ENCODE measurements around the gene ADSL. TPM values are rescaled to one million over a fixed set of nuclear protein-coding genes. Genes with fewer than 3 reads are reported as not detected.

ADSL gene
- total RNA-seq, 4 donors from 2014 or later = 49.0 to 69.4 (median 60.1) TPM

DNA sequence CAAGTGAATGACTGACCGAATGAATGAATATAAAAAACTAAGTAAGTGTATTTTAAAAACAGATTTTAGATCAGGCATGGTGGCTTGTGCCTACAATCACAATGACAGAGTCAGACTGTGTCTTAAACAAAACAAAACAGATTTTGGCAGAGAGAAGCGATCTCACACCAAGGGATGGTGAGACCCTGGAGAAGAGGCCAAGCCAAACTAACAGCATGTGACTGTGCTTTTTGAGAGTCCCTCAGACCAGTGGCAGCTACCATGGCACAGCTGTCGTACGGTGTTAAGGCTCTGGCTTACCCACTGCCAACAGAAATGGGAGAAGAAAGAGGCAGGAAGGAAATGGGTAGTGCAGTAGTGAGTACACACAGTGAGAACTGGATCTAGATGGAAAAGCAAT is 84.7 kb downstream of the ADSL start:
- DNase-seq = peak; percentile 59 to 64
- Histone ChIP-seq H3K27me3 (no peaks in the 10 kb centered on the region), H3K36me3 (peaks cover 25 to 36% of the 10 kb centered on the region in 2 donors), H3K27ac (peak overlapping the region; percentile 19 to 71 (median 61)), H3K9me3 (no peaks in the 10 kb centered on the region), H3K4me1 (peaks cover 15 to 21% of the 10 kb centered on the region in 2 donors), H3K4me3 (replicated peaks in 1 of 3) (no peak overlapping the region)
- WGBS, 2 donors = 28 to 42% methylated on average over 4 of the region's 4 CpGs
- intact Hi-C loops (cut with DNase I) = loop anchor here (10.0 kb wide), 1 partner anchor 324 kb away; no protein-coding TSS in a partner anchor
- TF ChIP-seq POLR2A (IDR thresholded peaks at IDR 0.05) = no peak
- no peak for TF ChIP-seq CTCF (IDR thresholded peaks at IDR 0.05)

DNA sequence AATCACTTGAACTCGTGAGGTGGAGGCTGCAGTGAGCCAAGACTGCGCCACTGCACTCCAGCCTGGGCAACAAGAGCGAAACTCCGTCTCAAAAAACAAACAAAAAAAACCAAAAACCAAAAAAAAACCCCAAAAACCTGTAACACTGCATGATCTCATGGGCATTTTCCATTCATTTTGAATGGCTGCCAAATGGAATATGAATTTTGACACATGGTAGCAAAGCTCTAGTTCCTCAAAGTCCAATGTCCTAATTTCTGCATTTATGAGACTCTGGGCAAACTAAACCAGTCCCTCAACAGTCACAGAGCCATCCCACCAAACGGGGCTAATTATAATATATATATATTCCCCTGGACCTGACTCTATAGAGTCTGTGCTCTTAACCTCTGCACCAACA is 85.9 kb downstream of the ADSL start:
- Histone ChIP-seq H3K4me3 (replicated peaks in 1 of 3) (no peak overlapping the region), H3K27ac (peak overlapping the region in 1 of 3 donors; percentile 71), H3K9me3 (no peaks in the 10 kb centered on the region), H3K36me3 (peaks cover 25 to 34% of the 10 kb centered on the region in 2 donors), H3K4me1 (peaks cover 19 to 26% of the 10 kb centered on the region in 2 donors), H3K27me3 (no peaks in the 10 kb centered on the region)
- intact Hi-C loops (cut with DNase I) = loop anchor here (10.0 kb wide), 1 partner anchor 323 kb away; no protein-coding TSS in a partner anchor
- no peak for TF ChIP-seq CTCF (IDR thresholded peaks at IDR 0.05)
- TF ChIP-seq POLR2A (IDR thresholded peaks at IDR 0.05) = no peak
- WGBS, 2 donors = 90 to 92% methylated on average over 5 of the region's 5 CpGs
- no peak for DNase-seq

GRCh38 chr22:40432625-40433024 is 86.3 kb downstream of the ADSL start:
- H3K4me1 ChIP-seq = peaks cover 23 to 29% of the 10 kb centered on the region in 2 donors
- no peak for DNase-seq
- TF ChIP-seq POLR2A (IDR thresholded peaks at IDR 0.05) (no peak), CTCF (IDR thresholded peaks at IDR 0.05) (no peak)
- no peaks in the 10 kb centered on the region for H3K9me3 ChIP-seq
- WGBS, 2 donors = 91 to 92% methylated on average over 2 of the region's 2 CpGs
- H3K4me3 ChIP-seq (replicated peaks in 1 of 3) = no peak overlapping the region
- no peak overlapping the region for H3K27ac ChIP-seq
- peaks cover 25 to 30% of the 10 kb centered on the region in 2 donors for H3K36me3 ChIP-seq
- intact Hi-C loops (cut with DNase I) = loop anchor here (10.0 kb wide), 1 partner anchor 322 kb away; no protein-coding TSS in a partner anchor
- no peaks in the 10 kb centered on the region for H3K27me3 ChIP-seq

GRCh38 chr22:40433416-40434090 is 87.3 kb downstream of the ADSL start:
- H3K9me3 ChIP-seq = no peaks in the 10 kb centered on the region
- peaks cover 21 to 27% of the 10 kb centered on the region in 2 donors for H3K36me3 ChIP-seq
- peaks cover 23 to 29% of the 10 kb centered on the region in 2 donors for H3K4me1 ChIP-seq
- TF ChIP-seq CTCF (IDR thresholded peaks at IDR 0.05) = no peak
- TF ChIP-seq POLR2A (IDR thresholded peaks at IDR 0.05) = no peak
- no peak overlapping the region for H3K4me3 ChIP-seq (replicated peaks in 1 of 3)
- WGBS, 2 donors = 83 to 87% methylated on average over 3 of the region's 3 CpGs
- intact Hi-C loops (cut with DNase I) = loop anchor here (10.0 kb wide), 1 partner anchor 321 kb away; no protein-coding TSS in a partner anchor
- DNase-seq = no peak
- H3K27me3 ChIP-seq = no peaks in the 10 kb centered on the region
- H3K27ac ChIP-seq = peak overlapping the region in 1 of 3 donors; percentile 39

DNA sequence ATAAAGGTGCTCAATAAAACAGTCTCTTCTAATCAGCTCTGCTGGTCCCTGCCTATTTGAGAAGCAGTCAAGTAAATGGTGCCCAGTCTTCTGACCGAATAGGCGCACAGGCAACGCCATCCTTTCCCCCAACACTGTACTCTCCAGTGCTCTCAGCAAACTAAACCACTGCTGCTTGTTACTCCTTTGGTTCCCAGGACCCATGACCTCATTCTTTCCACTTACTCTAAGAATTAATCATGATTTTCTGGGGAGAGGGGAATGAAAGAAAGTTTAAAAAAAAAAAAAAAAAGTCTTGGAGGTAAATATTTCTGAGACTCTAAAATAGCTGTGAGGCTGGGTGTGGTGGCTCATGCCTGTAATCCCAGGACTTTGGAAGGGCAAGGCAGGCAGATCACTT is 87.8 kb downstream of the ADSL start:
- peaks cover 23 to 29% of the 10 kb centered on the region in 2 donors for H3K4me1 ChIP-seq
- peak overlapping the region in 1 of 3 donors; percentile 39 for H3K27ac ChIP-seq
- intact Hi-C loops (cut with DNase I) = loop anchor here (10.0 kb wide), 1 partner anchor 321 kb away; no protein-coding TSS in a partner anchor

More for the DNA sequence above, 87.8 kb downstream of the ADSL start:
- peaks cover 15 to 21% of the 10 kb centered on the region in 2 donors for H3K36me3 ChIP-seq
- no peaks in the 10 kb centered on the region for H3K9me3 ChIP-seq
- H3K4me3 ChIP-seq (replicated peaks in 1 of 3) = no peak overlapping the region
- DNase-seq = no peak
- WGBS, 2 donors = 92 to 94% methylated on average over 3 of the region's 3 CpGs
- H3K27me3 ChIP-seq = no peaks in the 10 kb centered on the region
- TF ChIP-seq POLR2A (IDR thresholded peaks at IDR 0.05) (no peak), CTCF (IDR thresholded peaks at IDR 0.05) (no peak)
